ENCODE data around the gene LIMD2.

The LIMD2 gene

DNA sequence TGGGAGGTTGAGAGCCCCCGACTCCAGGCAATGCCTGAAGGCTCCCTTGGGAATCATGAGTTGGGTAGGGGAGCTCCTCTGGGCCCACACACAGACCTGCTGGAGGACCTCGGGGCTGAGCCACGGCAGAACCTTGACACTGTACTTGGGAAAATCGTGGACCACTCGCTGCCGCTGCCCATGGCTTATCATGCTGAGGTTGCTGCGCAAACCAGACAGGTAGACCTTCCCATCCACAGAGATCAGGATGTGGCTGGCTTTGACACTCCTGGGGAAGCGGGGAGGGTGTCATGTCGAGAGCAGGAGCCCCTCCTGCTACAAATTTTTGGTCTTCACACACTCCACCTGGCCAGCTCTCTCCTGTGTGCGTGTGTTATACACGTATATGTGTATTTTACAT is 7.2 kb upstream of the LIMD2 start:
- Histone ChIP-seq H3K9me3 (ENCODE audit: severe bottlenecking) (no peaks in the 10 kb centered on the region), H3K27ac (no peak overlapping the region), H3K4me3 (ENCODE audit: low read depth, low read length) (no peak overlapping the region), H3K27me3 (ENCODE audit: insufficient read depth, low read depth, severe bottlenecking) (no peaks in the 10 kb centered on the region), H3K36me3 (peaks cover 57% of the 10 kb centered on the region)
- TF ChIP-seq CTCF (IDR thresholded peaks at IDR 0.05; ENCODE audit: low read depth, low read length), result no peak
- no peak for DNase-seq

GRCh38 chr17:63706336-63707082 is 6.6 kb upstream of the LIMD2 start:
- Histone ChIP-seq H3K27ac (no peak overlapping the region), H3K4me3 (ENCODE audit: low read depth, low read length) (no peak overlapping the region), H3K27me3 (ENCODE audit: insufficient read depth, low read depth, severe bottlenecking) (no peaks in the 10 kb centered on the region), H3K36me3 (peaks cover 52% of the 10 kb centered on the region), H3K9me3 (ENCODE audit: severe bottlenecking) (no peaks in the 10 kb centered on the region)
- no peak for TF ChIP-seq CTCF (IDR thresholded peaks at IDR 0.05; ENCODE audit: low read depth, low read length)
- DNase-seq, result no peak

DNA sequence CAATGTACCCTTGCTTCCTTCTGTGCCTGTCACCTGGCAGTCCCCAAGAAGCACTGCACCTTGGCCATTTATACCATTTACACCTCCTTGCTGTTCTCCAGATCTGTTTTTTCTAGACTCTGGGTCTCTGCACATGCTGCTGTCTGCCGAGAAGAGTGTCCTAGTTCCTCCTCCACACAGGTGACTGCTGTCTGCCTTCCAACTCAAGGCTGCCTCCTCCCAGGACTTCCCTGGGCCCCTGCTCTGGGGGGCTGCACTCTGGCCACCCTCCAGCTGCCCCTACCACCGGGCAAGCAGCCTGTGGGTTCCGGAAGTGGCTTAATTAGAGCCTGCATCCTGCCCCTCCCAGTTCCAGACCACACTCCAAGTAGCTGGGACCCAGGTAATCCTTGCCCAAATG is 5.7 kb upstream of the LIMD2 start:
- no peaks in the 10 kb centered on the region for H3K9me3 ChIP-seq (ENCODE audit: severe bottlenecking)
- no peak overlapping the region for H3K27ac ChIP-seq
- no peaks in the 10 kb centered on the region for H3K27me3 ChIP-seq (ENCODE audit: insufficient read depth, low read depth, severe bottlenecking)
- TF ChIP-seq CTCF (IDR thresholded peaks at IDR 0.05; ENCODE audit: low read depth, low read length), result no peak
- H3K4me3 ChIP-seq (ENCODE audit: low read depth, low read length), result no peak overlapping the region
- no peak for DNase-seq
- H3K36me3 ChIP-seq, result peaks cover 47% of the 10 kb centered on the region

DNA sequence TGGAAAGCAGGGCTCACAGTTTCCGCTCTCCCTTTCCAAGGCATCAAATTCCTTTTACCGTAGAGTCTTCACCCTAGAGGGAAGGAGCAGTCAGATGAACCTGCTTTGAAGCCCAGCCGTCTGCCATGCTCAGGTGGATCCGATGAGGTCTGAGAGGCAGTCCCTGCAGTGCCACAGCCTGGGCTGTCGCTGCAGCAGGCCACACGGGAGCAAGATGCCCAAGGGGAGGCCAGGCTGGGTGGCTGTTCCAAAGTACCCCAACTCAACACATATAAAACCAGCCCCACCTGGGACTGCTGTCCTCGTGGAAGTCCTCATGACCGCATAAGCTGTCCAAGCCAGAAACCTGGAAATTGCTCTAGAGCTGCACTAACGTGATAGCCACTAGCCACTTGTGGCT is 4.9 kb upstream of the LIMD2 start:
- DNase-seq, result no peak

GRCh38 chr17:63704259-63704576 is 4.3 kb upstream of the LIMD2 start:
- Histone ChIP-seq H3K36me3 (peaks cover 33% of the 10 kb centered on the region), H3K27ac (no peak overlapping the region), H3K9me3 (ENCODE audit: severe bottlenecking) (no peaks in the 10 kb centered on the region), H3K4me3 (ENCODE audit: low read depth, low read length) (no peak overlapping the region), H3K27me3 (ENCODE audit: insufficient read depth, low read depth, severe bottlenecking) (no peaks in the 10 kb centered on the region)
- no peak for TF ChIP-seq CTCF (IDR thresholded peaks at IDR 0.05; ENCODE audit: low read depth, low read length)
- DNase-seq, result no peak

More for the DNA sequence above, 4.9 kb upstream of the LIMD2 start:
- Histone ChIP-seq H3K27me3 (ENCODE audit: insufficient read depth, low read depth, severe bottlenecking) (no peaks in the 10 kb centered on the region), H3K36me3 (peaks cover 39% of the 10 kb centered on the region), H3K4me3 (ENCODE audit: low read depth, low read length) (no peak overlapping the region), H3K27ac (no peak overlapping the region), H3K9me3 (ENCODE audit: severe bottlenecking) (no peaks in the 10 kb centered on the region)
- TF ChIP-seq CTCF (IDR thresholded peaks at IDR 0.05; ENCODE audit: low read depth, low read length), result no peak

Measured in WERI-Rb-1 (cell line).